ENCODE measurements around the gene MESP2. TPM values are rescaled to one million over a fixed set of nuclear protein-coding genes. Genes with fewer than 3 reads are reported as not detected.

Gene MESP2
- total and polyA plus RNA-seq, 2 donors (not counting 1 experiment from before 2014, with no cell fraction given) = 0.99 TPM; not detected in 1

- DNase-seq (ENCODE audit: low read depth in 2 of 2) = peak; percentile 61 to 70
- no peak for TF ChIP-seq CTCF (conservative IDR thresholded peaks at IDR 0.05 in 1 of 2, IDR thresholded peaks at IDR 0.05 in 1 of 2; ENCODE audit: low read depth in 1 of 2, low read length in 2 of 2)
- no peak for TF ChIP-seq EZH2 (IDR thresholded peaks at IDR 0.05; ENCODE audit: low read length, missing control alignments)
- no peak overlapping the region for H3K4me3 ChIP-seq (replicated peaks in 1 of 4; ENCODE audit: control extremely low read depth in 1 of 4, insufficient read depth in 1 of 4, low read depth in 3 of 4, low read length in 4 of 4)
- no peaks in the 10 kb centered on the region for H3K79me2 ChIP-seq (ENCODE audit: control insufficient read depth, insufficient read depth, low read length)
- peaks cover 5% of the 10 kb centered on the region for H3K36me3 ChIP-seq (ENCODE audit: control insufficient read depth, insufficient read depth, low read length)
- H3K4me2 ChIP-seq (ENCODE audit: extremely low read depth, insufficient read depth, low read length) = no peak overlapping the region
- H4K20me1 ChIP-seq (ENCODE audit: control insufficient read depth, extremely low read depth, insufficient read depth, low read length) = no peaks in the 10 kb centered on the region
- H3K9ac ChIP-seq (ENCODE audit: insufficient read depth, low read length) = no peak overlapping the region
- no peak overlapping the region for H2AFZ ChIP-seq (ENCODE audit: low read length)
- no peaks in the 10 kb centered on the region for H3K9me3 ChIP-seq (ENCODE audit: control insufficient read depth, insufficient read depth, low read depth, low read length)
- H3K27me3 ChIP-seq (ENCODE audit: control insufficient read depth, insufficient read depth, low read length) = no peaks in the 10 kb centered on the region
- peak overlapping the region; percentile 34 for H3K27ac ChIP-seq (ENCODE audit: insufficient read depth, low read length)
- H3K4me1 ChIP-seq (ENCODE audit: control insufficient read depth, extremely low read depth, insufficient read depth, low read length) = peaks cover 3% of the 10 kb centered on the region
Measured at GRCh38 chr15:89783111-89783860, 7.2 kb downstream of the MESP2 start.

- Histone ChIP-seq H3K4me2 (ENCODE audit: extremely low read depth, insufficient read depth, low read length) (no peak overlapping the region), H3K27me3 (ENCODE audit: control insufficient read depth, insufficient read depth, low read length) (no peaks in the 10 kb centered on the region), H3K27ac (ENCODE audit: insufficient read depth, low read length) (no peak overlapping the region), H3K9me3 (ENCODE audit: control insufficient read depth, insufficient read depth, low read depth, low read length) (no peaks in the 10 kb centered on the region), H3K36me3 (ENCODE audit: control insufficient read depth, insufficient read depth, low read length) (peaks cover 6% of the 10 kb centered on the region), H3K9ac (ENCODE audit: insufficient read depth, low read length) (no peak overlapping the region), H3K4me1 (ENCODE audit: control insufficient read depth, extremely low read depth, insufficient read depth, low read length) (peaks cover 3% of the 10 kb centered on the region), H4K20me1 (ENCODE audit: control insufficient read depth, extremely low read depth, insufficient read depth, low read length) (no peaks in the 10 kb centered on the region), H3K79me2 (ENCODE audit: control insufficient read depth, insufficient read depth, low read length) (no peaks in the 10 kb centered on the region), H3K4me3 (replicated peaks in 1 of 4; ENCODE audit: control extremely low read depth in 1 of 4, insufficient read depth in 1 of 4, low read depth in 3 of 4, low read length in 4 of 4) (no peak overlapping the region), H2AFZ (ENCODE audit: low read length) (no peak overlapping the region)
- TF ChIP-seq CTCF (conservative IDR thresholded peaks at IDR 0.05 in 1 of 2, IDR thresholded peaks at IDR 0.05 in 1 of 2; ENCODE audit: low read depth in 1 of 2, low read length in 2 of 2) (no peak), EZH2 (IDR thresholded peaks at IDR 0.05; ENCODE audit: low read length, missing control alignments) (no peak)
- no peak for DNase-seq (ENCODE audit: low read depth in 2 of 2)
Measured at GRCh38 chr15:89783861-89784685, 7.9 kb downstream of the MESP2 start.

- H3K9me3 ChIP-seq (ENCODE audit: control insufficient read depth, insufficient read depth, low read depth, low read length) = no peaks in the 10 kb centered on the region
- TF ChIP-seq CTCF (conservative IDR thresholded peaks at IDR 0.05 in 1 of 2, IDR thresholded peaks at IDR 0.05 in 1 of 2; ENCODE audit: low read depth in 1 of 2, low read length in 2 of 2) (no peak), EZH2 (IDR thresholded peaks at IDR 0.05; ENCODE audit: low read length, missing control alignments) (no peak)
- peaks cover 3% of the 10 kb centered on the region for H3K4me1 ChIP-seq (ENCODE audit: control insufficient read depth, extremely low read depth, insufficient read depth, low read length)
- no peak overlapping the region for H3K4me2 ChIP-seq (ENCODE audit: extremely low read depth, insufficient read depth, low read length)
- no peak overlapping the region for H3K27ac ChIP-seq (ENCODE audit: insufficient read depth, low read length)
- H3K27me3 ChIP-seq (ENCODE audit: control insufficient read depth, insufficient read depth, low read length) = no peaks in the 10 kb centered on the region
- H3K36me3 ChIP-seq (ENCODE audit: control insufficient read depth, insufficient read depth, low read length) = peaks cover 6% of the 10 kb centered on the region
- no peak for DNase-seq (ENCODE audit: low read depth in 2 of 2)
- H3K79me2 ChIP-seq (ENCODE audit: control insufficient read depth, insufficient read depth, low read length) = no peaks in the 10 kb centered on the region
- no peak overlapping the region for H3K4me3 ChIP-seq (replicated peaks in 1 of 4; ENCODE audit: control extremely low read depth in 1 of 4, insufficient read depth in 1 of 4, low read depth in 3 of 4, low read length in 4 of 4)
- no peak overlapping the region for H3K9ac ChIP-seq (ENCODE audit: insufficient read depth, low read length)
- H2AFZ ChIP-seq (ENCODE audit: low read length) = no peak overlapping the region
- no peaks in the 10 kb centered on the region for H4K20me1 ChIP-seq (ENCODE audit: control insufficient read depth, extremely low read depth, insufficient read depth, low read length)
Measured at GRCh38 chr15:89784686-89784960, 8.5 kb downstream of the MESP2 start.
